DMS53 treated with DMSO at 0.1 percent for 48 hours (cell line): Measurements from ENCODE around the gene LRRC8A.
"Not testable (repeated sequence)": the region's sequence is repeated elsewhere in the genome, so short reads cannot be mapped to it uniquely, and the experiment has no call there.

Source experiments
- DNase-seq: peaks from one replicate; lab custom pipeline; 2025; ENCODE audit not compliant: unreplicated experiment; lab: John Stamatoyannopoulos, UW

Gene LRRC8A

GRCh38 chr9:128881884-128882676 lies at the start of gene LRRC8A, which contains the start of gene KYAT1:
Gene LRRC8A, plus strand, starts transcription at chr9:128882133. Its CDS starts 25,032 bp downstream, at chr9:128907165.
Gene KYAT1, minus strand, starts transcription at chr9:128881950. Its CDS starts 36,545 bp downstream, at chr9:128845405.
- DNase-seq: peak; percentile 91

GRCh38 chr9:128833696-128834095 lies 48.2 kb upstream of the LRRC8A start:
- no peak for DNase-seq

GRCh38 chr9:128835246-128836210 lies 46.4 kb upstream of the LRRC8A start:
- no peak for DNase-seq

- DNase-seq: no peak
Measured at GRCh38 chr9:128836509-128837145, 45.3 kb upstream of the LRRC8A start.

GRCh38 chr9:128838338-128838737 lies 43.6 kb upstream of the LRRC8A start:
- no peak for DNase-seq

- no peak for DNase-seq
Measured at GRCh38 chr9:128840524-128840923, 41.4 kb upstream of the LRRC8A start.

- no peak for DNase-seq
Measured at GRCh38 chr9:128841694-128842492, 40.0 kb upstream of the LRRC8A start.

- not testable (repeated sequence) for DNase-seq
Measured at GRCh38 chr9:128843171-128843570, 38.8 kb upstream of the LRRC8A start.

GRCh38 chr9:128845186-128845931 lies 36.6 kb upstream of the LRRC8A start:
- no peak for DNase-seq

GRCh38 chr9:128846680-128847030 lies 35.3 kb upstream of the LRRC8A start:
- DNase-seq: no peak

GRCh38 chr9:128847803-128848202 lies 34.1 kb upstream of the LRRC8A start:
- DNase-seq: no peak

- not testable (repeated sequence) for DNase-seq
Measured at GRCh38 chr9:128851024-128851423, 30.9 kb upstream of the LRRC8A start.

- DNase-seq: not testable (repeated sequence)
Measured at GRCh38 chr9:128851779-128852600, 29.9 kb upstream of the LRRC8A start.

- not testable (repeated sequence) for DNase-seq
Measured at GRCh38 chr9:128852646-128853045, 29.3 kb upstream of the LRRC8A start.

GRCh38 chr9:128854454-128854853 lies 27.5 kb upstream of the LRRC8A start:
- DNase-seq: not testable (repeated sequence)

GRCh38 chr9:128858476-128858875 lies 23.5 kb upstream of the LRRC8A start:
- DNase-seq: not testable (repeated sequence)

- DNase-seq: no peak
Measured at GRCh38 chr9:128860937-128861336, 21.0 kb upstream of the LRRC8A start.

- no peak for DNase-seq
Measured at GRCh38 chr9:128861501-128861900, 20.4 kb upstream of the LRRC8A start.

- no peak for DNase-seq
Measured at GRCh38 chr9:128862401-128862851, 19.5 kb upstream of the LRRC8A start.
